NOMO-1 treated with dmso at 0.1 percent for 144 hours (cell line): ENCODE measurements around the gene DSTN.

ENCODE experiments used
- DNase-seq: peaks from one replicate; lab custom pipeline; 2025; ENCODE audit not compliant: unreplicated experiment; lab: John Stamatoyannopoulos, UW

Gene DSTN

DNA sequence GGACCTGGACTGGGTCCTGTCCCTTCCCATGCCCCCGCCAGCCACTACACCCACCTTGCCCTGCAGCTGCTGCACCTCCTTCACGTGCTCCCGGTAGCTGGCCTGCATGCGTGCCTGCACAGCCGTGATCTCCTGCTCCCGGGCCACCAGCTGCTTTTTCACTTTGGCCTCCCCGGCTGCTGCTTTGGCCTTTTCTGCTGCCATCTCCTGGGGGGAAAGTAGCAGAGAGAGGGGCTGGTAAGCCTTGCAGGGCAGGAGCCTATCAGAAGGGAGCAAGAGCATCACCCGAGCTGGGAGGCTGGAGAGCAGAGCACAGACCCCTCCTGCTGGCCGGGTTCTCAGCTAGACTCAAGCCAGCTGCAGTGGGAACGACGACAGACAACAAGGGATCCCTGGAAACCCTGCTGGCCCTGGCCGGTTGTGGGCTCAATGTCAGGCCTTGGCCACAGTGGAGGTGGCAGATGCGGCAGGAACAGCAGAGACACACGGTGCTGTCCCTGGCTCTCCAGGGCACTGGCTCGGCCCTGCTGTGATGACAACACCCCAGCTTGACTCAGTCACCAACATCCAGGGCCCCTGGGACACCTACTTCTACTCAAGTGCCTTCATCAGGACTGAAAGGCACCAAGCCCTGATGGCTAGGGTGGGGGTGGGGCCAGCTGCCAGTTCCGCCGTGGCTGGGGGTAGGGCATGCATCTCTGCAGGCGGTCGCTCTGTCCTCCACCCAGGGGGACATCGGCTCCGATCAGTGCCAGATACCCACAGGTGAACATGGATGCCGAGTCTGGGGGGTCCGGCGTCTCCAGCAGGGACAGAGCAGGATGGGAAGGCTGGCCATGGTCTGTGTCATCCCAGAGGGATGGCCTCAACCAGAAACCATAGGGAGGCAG, 66.9 kb downstream of the DSTN start:
- no peak for DNase-seq

DNA sequence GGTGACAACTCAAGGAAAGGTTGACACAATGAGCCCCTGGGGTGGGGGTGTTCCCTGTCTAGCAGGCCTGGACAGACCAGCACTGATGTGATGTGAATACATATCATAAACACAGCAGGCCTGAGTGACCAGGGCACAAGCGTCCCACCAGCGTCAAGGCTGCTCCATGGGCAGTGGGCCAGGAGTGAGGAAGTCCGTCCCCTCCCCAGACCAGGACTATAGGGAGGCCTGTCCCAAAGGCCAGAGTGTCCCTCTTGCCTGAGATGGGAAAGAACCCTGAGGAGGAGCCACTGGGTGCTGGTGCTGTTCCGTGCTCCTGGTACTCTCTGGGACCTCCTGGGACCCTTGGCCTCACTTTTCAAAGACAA, 67.5 kb downstream of the DSTN start:
- no peak for DNase-seq

GRCh38 chr20:17637985-17638640, 68.2 kb downstream of the DSTN start:
- no peak for DNase-seq

GRCh38 chr20:17638835-17639407, 69.0 kb downstream of the DSTN start:
- no peak for DNase-seq

DNA sequence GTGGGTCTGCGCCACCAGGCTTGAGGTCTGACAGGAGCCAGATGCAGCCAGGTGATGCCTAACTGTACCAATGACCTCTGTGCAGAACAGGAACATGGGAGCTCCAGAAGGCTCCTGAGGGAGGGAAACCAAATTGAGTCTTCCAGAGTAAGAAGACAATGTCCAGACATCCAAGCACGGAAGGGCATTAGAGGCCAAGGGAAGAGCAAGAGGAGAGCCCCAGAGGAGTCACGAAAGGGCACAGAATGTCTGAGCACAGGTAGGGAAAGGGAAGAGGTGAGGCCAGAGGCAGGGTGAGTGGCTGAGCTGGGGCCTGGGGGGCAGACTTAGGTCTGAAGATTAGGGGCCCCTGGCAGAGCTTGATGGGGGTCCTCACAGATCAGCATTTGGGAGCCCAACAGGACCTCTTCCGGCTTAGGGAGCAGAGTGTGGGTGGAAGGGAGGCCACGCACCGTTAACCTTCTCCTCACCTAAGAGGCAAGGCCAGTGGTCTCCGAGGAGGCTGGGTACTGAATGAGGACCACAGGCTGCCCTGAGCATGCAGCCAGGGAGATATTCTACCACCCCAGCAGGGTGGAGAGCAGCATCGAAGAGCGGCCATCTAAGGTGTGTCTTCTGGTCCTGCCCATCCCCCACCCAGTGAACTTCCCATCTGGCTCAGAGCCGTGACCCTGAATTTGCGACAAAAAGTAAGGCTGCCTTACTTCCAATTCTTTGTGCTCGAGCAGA, 70.4 kb downstream of the DSTN start:
- no peak for DNase-seq

- DNase-seq, result no peak
These were observed 71.1 kb downstream of the DSTN start for GRCh38 chr20:17640875-17641378.

- no peak for DNase-seq
These were observed 71.7 kb downstream of the DSTN start for GRCh38 chr20:17641520-17641964.

DNA sequence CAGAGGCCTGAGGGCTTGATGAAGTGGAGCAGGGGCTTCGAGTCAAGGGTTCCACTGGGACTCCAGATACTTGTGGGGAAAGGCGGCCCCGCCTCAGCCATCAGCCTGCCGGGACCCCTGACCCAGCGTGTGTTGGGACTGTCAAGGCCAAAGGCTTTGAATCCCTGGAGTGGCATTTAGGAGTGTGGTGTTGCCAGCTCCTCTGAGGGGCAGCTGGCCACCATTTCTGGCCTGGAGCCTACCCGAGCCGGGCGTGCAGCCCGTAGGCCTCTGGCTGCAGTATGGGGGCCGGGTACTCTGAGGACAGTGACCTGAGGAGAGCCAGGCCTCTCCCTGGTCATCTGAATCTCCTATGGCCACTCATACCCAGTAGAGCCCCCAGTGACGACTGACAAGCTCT, 72.1 kb downstream of the DSTN start:
- DNase-seq, result no peak

DNA sequence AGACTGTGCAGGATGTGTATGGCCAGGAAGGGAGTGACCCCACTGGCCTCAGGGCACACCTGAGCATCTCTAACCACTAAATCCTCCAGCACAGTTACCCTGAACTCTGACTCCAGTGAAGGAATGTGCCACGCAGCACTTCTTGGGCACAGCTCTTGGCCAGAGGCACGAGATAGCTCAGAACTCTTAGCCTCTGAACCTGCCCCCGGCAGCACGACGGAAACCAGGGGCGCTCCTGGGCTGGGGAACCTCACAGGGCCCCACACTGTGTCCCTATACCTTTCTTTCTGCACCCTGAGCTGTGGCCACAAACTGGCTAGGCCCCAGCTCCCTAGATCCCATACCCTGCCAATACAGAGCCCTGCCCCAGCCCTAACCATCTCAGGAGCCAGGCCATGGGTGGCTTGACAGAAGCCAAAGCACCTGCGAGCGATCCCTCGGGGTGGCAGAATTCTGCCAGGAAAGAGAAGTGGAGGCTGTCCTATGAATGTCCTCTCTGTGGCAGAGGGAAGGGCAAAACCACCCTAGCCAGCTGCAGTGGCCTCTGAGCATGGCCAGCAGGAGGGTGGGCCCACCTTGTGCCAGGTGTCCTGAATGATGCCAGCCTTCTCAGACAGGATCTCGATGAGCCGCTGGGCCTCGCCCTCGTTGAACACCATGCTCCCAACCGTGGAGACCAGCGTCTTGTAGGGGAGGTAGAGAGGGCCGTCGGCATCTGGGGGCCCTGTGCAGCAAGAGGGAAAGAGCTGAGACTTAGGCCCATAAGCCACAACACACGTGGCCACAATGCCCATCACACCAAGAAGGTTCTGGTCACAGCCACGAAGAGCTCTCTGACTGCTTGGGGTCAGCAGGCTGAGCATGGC, 72.8 kb downstream of the DSTN start:
- no peak for DNase-seq

DNA sequence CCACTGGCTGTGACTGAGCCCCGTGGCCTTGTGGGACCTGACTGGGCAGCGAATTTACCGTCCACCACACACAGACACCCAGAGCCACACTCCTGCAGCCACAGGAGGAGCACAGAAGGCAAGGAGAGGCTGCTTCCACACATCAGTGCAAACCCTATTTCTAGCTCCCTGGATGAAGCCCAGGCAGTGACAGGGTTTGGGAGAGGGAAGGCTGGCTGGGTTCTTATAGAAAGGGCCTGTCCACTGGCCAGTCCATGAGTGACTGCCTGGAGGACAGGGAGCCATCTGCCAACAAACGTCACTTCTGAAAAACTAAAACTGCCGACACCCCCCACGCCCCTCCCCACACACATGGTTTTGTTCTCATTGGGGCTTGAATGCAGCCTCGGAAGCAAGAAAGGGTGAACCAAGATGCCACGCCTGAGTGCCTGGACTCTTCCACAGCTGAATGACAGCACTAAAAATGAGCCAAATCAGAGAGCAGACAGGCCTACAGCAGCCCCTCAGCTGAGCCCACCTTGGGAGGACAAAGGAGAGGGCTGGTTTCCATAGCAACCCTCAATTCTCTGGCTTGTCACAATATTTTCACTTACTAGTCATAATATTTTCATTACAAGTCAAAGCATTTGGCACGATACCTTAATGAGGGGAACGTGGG, 73.8 kb downstream of the DSTN start:
- DNase-seq, result no peak

DNA sequence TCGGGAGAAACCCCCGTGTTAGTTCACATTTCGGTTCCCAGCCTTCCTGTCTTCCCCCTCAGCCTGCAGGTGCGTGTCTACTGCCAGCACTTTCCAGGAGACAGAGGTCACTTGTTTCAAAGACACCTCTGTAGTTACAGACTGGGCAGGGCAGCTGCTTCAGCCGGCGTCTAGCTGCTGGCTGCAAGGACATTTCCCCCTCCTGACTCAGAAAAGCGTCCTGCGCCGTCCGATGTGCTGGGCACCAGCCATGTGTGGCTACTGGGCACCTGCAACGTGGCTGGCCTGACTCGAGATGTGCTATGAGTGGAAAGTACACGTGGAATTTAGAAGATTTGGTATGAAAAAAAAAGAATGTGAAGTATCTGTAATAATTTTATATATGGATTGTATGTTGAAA, 74.6 kb downstream of the DSTN start:
- DNase-seq, result no peak

- DNase-seq, result no peak
These were observed 75.1 kb downstream of the DSTN start for GRCh38 chr20:17645010-17645409.

GRCh38 chr20:17645546-17646208, 75.8 kb downstream of the DSTN start:
- DNase-seq, result no peak

GRCh38 chr20:17646209-17646960, 76.5 kb downstream of the DSTN start:
- DNase-seq, result no peak

- no peak for DNase-seq
These were observed 77.1 kb downstream of the DSTN start for GRCh38 chr20:17646961-17647301.

- no peak for DNase-seq
These were observed 77.8 kb downstream of the DSTN start for GRCh38 chr20:17647391-17648314.

DNA sequence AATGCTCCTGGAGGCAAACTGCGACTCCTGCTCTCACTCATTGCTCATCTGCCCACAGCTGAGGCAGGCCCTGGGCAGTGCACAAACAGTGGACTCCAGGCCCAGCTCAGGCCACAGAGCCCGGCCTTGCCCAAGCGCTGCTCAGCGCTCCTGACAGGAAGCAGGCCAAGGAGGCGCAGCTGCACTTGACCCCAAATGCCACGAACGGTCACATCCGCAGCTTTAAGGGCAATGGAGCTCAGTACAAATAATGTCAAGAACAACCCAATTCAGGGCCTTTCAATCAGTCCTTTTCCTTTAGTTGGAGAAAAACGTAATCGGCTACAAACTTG, 78.4 kb downstream of the DSTN start:
- no peak for DNase-seq
